ENCODE data around the gene TFPI. TPM values are rescaled to one million over a fixed set of nuclear protein-coding genes. Genes with fewer than 3 reads are reported as not detected.
A peak's percentile ranks its signal among the peaks of the same experiment; 100 is the strongest.
"Not testable (repeated sequence)": the region's sequence is repeated elsewhere in the genome, so short reads cannot be mapped to it uniquely, and the experiment has no call there.

TFPI gene
- total RNA-seq, 1 donor, result 43.1 TPM

DNA sequence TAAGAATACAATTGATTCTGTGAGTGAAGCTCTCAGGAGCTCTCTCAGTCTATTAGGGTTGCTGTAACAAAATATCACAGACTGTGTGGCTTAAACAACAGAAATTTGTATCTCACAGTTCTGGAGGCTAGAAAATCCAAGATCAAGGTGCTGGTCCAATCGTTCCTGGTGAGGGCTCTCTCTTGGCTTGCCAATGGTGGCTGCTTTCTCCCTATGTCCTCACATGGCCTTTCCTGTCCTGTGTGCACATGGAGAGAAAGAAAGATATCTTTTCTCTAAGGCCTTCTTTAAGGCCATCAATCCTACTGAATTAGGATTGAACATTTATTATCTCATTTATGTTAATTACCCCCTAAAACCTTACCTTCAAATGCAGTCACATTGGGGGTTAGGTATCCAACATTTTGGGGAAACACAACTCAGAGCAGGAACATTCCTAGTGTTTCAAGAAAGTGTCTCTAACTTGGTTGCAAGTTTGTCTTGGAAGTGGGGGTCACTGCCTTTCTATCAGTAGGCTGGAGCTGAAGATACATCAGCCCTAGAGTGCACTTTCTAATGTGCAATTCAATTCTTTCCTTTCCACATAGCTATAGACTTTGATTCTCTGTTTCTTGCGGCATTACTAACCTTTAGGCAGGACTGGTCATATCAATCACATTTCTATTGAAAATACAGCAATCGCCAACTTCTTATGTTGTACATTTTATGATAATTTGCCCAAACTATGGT, 24.8 kb downstream of the TFPI start:
- no peak for DNase-seq (ENCODE audit: low read depth in 2 of 3, low spot score in 2 of 3)

- no peak for DNase-seq (ENCODE audit: low read depth in 2 of 3, low spot score in 2 of 3)
Measured at GRCh38 chr2:187528042-187528441, 26.2 kb downstream of the TFPI start.

- no peak for DNase-seq (ENCODE audit: low read depth in 2 of 3, low spot score in 2 of 3)
Measured at GRCh38 chr2:187527262-187527661, 27.0 kb downstream of the TFPI start.

GRCh38 chr2:187526792-187527191, 27.4 kb downstream of the TFPI start:
- DNase-seq (ENCODE audit: low read depth in 2 of 3, low spot score in 2 of 3), result no peak

- no peak for DNase-seq (ENCODE audit: low read depth in 2 of 3, low spot score in 2 of 3)
Measured at GRCh38 chr2:187525163-187525900, 28.9 kb downstream of the TFPI start.

GRCh38 chr2:187523325-187523724, 30.9 kb downstream of the TFPI start:
- no peak for DNase-seq (ENCODE audit: low read depth in 2 of 3, low spot score in 2 of 3)

- no peak for DNase-seq (ENCODE audit: low read depth in 2 of 3, low spot score in 2 of 3)
Measured at GRCh38 chr2:187520121-187520624, 34.1 kb downstream of the TFPI start.

- DNase-seq (ENCODE audit: low read depth in 2 of 3, low spot score in 2 of 3), result no peak
Measured at GRCh38 chr2:187519419-187520120, 34.7 kb downstream of the TFPI start.

GRCh38 chr2:187517750-187518361, 36.4 kb downstream of the TFPI start:
- not testable (repeated sequence) for DNase-seq (ENCODE audit: low read depth in 2 of 3, low spot score in 2 of 3)

DNA sequence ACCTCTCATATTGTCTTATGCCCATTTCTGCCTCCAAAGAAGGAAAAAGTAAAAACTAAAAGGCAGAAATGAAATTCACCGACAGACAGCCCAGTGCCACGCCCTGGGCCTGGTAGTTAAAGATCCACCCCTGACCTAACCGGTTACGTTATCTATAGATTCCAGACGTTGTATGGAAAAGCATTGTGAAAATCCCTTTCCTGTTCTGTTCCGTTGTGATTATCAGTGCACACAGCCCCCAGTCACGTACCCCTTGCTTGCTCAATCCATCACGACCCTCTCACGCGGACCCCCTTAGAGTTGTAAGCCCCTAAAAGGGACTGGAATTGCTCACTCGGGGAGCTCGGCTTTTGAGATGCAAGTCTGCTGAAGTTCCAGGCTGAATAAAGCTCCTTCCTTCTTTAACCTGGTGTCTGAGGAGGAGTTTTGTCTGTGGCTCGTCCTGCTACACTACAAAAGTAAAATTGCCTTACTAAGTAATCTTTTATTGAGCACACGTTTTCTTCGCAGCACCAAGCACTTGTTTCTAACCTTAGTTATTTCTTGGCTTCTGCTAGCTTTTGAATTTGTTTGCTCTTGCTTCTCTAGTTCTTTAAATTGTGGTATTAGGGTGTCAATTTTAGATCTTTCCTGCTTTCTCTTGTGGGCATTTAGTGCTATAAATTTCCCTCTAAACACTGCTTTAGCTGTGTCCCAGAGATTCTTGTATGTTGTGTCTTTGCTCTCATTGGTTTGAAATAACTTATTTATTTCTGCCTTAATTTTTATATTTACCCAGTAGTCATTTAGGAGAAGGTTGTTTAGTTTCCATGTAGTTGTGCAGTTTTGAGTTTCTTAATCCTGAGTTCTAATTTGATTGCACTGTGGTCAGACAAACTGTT, 37.4 kb downstream of the TFPI start:
- not testable (repeated sequence) for DNase-seq (ENCODE audit: low read depth in 2 of 3, low spot score in 2 of 3)

- DNase-seq (ENCODE audit: low read depth in 2 of 3, low spot score in 2 of 3), result no peak
Measured at GRCh38 chr2:187514930-187515329, 39.3 kb downstream of the TFPI start.

DNA sequence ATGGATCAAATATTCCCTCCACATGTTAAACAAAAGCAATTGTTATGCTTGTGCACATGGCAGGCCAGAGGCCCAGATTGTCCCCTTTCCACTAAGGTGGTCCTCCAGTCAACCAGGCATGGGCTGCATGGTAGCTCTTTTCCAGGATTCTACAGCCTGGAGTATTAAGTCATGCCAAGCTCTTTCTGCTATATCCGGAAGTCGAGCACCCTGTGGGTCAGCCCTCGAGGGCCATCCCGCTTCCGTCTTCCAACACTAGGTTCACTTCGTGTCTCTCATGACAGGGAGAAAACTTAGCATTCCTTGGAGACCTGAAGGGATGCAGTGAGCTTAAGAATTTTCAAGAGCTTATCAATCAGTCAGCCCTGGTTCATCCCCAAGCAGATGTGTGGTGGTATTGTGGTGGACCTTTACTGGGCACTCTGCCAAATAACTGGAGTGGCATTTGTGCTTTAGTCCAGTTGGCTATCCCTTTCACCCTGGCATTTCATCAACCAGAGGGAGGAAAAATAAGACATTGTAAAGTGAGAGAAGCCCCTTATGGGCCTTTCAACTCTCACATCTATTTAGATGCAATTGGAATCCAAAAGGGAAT, 39.9 kb downstream of the TFPI start:
- not testable (repeated sequence) for DNase-seq (ENCODE audit: low read depth in 2 of 3, low spot score in 2 of 3)

GRCh38 chr2:187513460-187514234, 40.6 kb downstream of the TFPI start:
- DNase-seq (ENCODE audit: low read depth in 2 of 3, low spot score in 2 of 3), result not testable (repeated sequence)

DNA sequence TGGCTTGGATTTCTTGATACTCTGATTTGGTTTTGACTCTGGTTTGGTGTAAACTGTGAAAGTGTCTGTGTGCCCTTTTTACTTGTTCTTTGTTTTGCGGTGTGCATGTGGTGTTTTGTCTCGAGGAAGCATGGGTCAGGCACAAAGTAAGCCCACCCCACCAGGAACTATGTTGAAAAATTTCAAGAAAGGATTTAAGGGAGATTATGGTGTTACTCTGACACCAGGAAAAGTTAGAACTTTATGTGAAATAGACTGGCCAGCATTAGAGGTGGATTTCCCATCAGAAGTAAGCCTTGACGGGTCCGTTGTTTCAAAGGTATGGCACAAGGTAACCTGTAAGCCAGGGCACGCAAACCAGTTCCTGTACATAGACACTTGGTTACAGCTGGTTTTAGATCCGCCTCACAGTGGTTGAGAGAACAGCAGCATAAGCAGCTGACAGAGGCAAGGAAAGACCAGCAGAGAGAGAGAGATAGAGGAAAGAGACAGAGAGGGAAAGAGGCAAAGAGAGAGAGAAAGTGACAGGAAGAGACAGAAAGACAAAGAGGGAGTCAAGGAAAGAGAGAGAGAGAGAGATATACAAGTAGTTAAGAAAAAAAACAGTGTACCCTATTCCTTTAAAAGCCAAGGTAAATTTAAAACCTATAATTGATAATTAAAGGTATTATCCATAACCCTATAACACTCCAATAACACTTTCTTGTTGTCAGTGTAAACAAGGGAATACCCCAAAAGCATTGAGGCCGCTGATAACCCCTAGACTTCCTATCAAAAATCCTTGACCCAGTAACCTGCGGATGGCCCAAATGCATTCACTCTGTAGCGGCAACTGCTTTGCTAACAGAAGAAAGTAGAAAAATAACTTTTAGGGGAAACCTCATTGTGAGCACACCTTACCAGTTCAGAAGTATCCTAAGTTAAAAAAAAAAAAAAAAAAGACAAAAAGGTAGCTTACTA, 42.6 kb downstream of the TFPI start:
- DNase-seq (ENCODE audit: low read depth in 2 of 3, low spot score in 2 of 3), result no peak

GRCh38 chr2:187510419-187511355, 43.5 kb downstream of the TFPI start:
- DNase-seq (ENCODE audit: low read depth in 2 of 3, low spot score in 2 of 3), result not testable (repeated sequence)

DNA sequence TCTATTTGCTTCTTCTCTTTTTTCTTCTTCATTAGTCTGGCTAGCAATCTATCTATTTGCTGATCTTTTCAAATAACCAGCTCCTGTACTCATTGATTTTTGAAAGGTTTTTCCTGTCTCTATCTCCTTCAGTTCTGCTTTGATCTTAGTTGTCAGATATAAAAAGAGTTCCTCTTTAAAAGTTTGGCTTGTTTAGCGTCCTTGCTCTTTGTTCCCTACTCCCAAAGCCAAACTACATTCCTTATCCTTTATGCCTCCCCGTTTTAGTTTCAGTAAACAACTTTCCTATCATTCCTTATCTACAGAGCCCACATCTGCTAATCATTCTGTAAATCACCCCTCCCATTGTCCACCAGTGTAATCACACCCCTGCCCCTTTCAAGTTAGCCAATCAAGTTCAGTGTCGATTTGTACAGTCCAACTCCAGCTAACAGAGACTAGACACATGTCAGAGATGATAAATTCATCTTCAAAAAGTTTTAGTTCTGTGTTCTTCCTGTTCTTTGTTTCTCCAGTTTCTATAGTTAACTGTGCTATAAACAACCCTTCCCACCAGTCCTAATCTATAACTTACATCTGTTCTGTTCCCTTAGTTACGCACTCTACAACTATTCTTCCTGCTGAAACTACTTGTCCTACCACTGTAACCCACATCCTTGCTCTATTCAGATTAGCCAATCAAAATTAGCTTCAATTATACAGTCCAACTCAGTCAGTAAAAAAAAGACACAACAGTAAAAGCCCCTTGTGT, 44.4 kb downstream of the TFPI start:
- DNase-seq (ENCODE audit: low read depth in 2 of 3, low spot score in 2 of 3), result peak in 2 of 3 donors; percentile 74 to 92

Measured in hematopoietic multipotent progenitor cell (in vitro differentiated cells).